Measurements from ENCODE around the gene FRMD7. TPM values are rescaled to one million over a fixed set of nuclear protein-coding genes. Genes with fewer than 3 reads are reported as not detected.

FRMD7 gene
- polyA plus RNA-seq, 1 donor: not detected

DNA sequence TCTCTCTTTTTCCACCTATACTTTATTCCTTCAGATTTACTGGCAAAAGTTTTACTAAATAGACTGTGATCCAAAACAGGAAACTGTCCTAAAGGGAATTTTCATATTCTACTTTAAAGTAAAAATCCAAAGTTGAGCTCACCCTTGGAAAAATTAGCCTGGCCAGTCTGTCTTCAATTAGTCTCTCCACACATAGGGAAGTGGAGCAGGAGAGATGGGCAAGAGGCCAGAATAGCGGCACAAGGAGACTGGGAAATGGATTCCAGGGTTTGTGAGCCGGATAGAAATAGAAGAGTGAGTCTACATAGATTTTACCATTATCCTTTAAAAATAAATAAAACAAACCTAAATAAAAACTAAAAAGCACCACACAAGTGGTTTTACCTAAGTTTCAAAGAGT is 16.2 kb upstream of the FRMD7 start:
- Histone ChIP-seq H3K27me3 (ENCODE audit: control insufficient read depth, insufficient read depth, low read length) (no peaks in the 10 kb centered on the region), H3K27ac (ENCODE audit: low read length) (no peak overlapping the region), H3K4me1 (ENCODE audit: control insufficient read depth, insufficient read depth, low read length) (no peaks in the 10 kb centered on the region), H3K36me3 (ENCODE audit: control insufficient read depth, insufficient read depth, low read length) (no peaks in the 10 kb centered on the region), H3K4me3 (ENCODE audit: low read length) (no peak overlapping the region), H3K9me3 (ENCODE audit: control insufficient read depth, low read depth, low read length) (no peaks in the 10 kb centered on the region)
- WGBS (ENCODE audit: insufficient coverage, low lambda C conversion rate): no CpG with 5 or more reads among the region's 2 CpGs
- no peak for DNase-seq

DNA sequence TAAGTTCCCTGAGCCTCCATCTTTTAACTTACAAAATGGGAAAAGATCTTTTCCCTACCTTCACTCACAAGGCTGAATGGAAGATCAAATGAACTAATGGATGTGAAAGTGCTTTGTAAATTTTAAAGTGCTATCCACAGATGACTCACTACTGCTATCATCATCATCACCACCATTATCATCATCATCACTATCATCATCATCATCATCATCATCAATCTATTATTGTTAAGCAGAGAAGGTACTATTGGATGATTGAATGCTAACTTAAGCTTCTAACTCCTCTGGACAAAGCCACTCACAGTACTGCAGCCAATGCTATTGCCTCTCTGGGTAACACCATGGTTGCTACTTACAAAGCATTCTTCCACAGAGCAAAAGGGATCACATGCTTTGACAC is 1.9 kb downstream of the FRMD7 start:
- Histone ChIP-seq H3K4me3 (ENCODE audit: low read length) (no peak overlapping the region), H3K27ac (ENCODE audit: low read length) (no peak overlapping the region), H3K36me3 (ENCODE audit: control insufficient read depth, insufficient read depth, low read length) (no peaks in the 10 kb centered on the region), H3K27me3 (ENCODE audit: control insufficient read depth, insufficient read depth, low read length) (no peaks in the 10 kb centered on the region), H3K9me3 (ENCODE audit: control insufficient read depth, low read depth, low read length) (no peaks in the 10 kb centered on the region), H3K4me1 (ENCODE audit: control insufficient read depth, insufficient read depth, low read length) (no peaks in the 10 kb centered on the region)
- DNase-seq: no peak

DNA sequence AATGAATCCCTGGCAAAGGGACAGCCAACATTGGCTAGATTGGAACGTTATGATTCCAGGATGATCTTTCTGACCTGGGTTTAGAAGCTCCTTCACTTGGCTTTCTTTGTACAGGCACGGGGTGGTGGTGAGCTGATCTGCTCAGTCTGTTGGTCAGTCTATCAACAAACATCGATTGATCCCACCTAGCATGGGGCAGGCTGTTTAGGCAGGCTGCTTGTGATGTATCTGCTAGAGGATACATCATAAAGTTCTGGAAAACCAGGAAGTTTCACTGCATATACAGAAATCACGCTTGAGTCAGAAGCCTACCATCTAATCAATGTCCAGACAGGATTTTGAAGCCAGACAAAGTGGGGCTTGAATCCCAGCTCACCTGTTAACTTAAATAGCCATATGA is 6.9 kb downstream of the FRMD7 start:
- no peak for DNase-seq
- no peaks in the 10 kb centered on the region for H3K36me3 ChIP-seq (ENCODE audit: control insufficient read depth, insufficient read depth, low read length)
- no CpG with 5 or more reads among the region's 4 CpGs for WGBS (ENCODE audit: insufficient coverage, low lambda C conversion rate)
- no peak overlapping the region for H3K4me3 ChIP-seq (ENCODE audit: low read length)
- no peak overlapping the region for H3K27ac ChIP-seq (ENCODE audit: low read length)
- H3K4me1 ChIP-seq (ENCODE audit: control insufficient read depth, insufficient read depth, low read length): no peaks in the 10 kb centered on the region
- H3K9me3 ChIP-seq (ENCODE audit: control insufficient read depth, low read depth, low read length): no peaks in the 10 kb centered on the region
- H3K27me3 ChIP-seq (ENCODE audit: control insufficient read depth, insufficient read depth, low read length): no peaks in the 10 kb centered on the region

DNA sequence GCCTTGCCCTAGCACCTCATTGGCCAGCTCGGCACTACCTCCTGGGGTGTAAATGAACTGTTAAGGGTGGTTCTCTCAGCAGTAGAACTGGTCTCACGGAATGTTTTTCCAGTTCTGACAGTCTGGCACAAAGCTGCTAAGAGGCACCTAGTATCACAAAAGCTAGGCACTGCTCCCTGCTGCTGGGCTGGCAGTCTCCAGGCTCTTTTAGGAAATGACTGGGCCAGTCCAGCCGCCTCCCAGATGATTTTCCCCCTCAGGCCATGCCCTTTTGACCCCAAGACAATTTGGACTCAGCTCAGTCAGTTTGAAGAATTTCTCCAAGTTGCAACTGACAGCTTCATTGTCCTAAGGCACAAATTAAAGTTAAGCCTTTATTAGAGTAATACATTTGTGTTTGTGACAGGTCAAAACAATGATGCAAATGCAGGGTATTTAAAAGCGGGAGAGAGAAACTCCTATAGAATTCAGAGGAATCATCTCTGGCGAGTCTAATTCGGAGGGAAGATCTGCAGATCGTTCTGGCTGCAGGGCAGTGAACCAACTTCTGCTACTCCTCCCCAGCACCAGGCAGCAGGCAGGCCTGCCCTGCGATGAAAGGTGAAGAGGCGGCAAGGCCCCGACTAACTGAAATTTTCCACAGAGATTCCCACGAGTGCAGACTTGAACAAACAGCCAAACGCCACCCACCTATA is 7.9 kb downstream of the FRMD7 start:
- H3K27me3 ChIP-seq (ENCODE audit: control insufficient read depth, insufficient read depth, low read length): no peaks in the 10 kb centered on the region
- H3K36me3 ChIP-seq (ENCODE audit: control insufficient read depth, insufficient read depth, low read length): no peaks in the 10 kb centered on the region
- no peak overlapping the region for H3K27ac ChIP-seq (ENCODE audit: low read length)
- H3K4me1 ChIP-seq (ENCODE audit: control insufficient read depth, insufficient read depth, low read length): no peaks in the 10 kb centered on the region
- DNase-seq: no peak
- H3K4me3 ChIP-seq (ENCODE audit: low read length): no peak overlapping the region
- no CpG with 5 or more reads among the region's 12 CpGs for WGBS (ENCODE audit: insufficient coverage, low lambda C conversion rate)
- H3K9me3 ChIP-seq (ENCODE audit: control insufficient read depth, low read depth, low read length): no peaks in the 10 kb centered on the region

DNA sequence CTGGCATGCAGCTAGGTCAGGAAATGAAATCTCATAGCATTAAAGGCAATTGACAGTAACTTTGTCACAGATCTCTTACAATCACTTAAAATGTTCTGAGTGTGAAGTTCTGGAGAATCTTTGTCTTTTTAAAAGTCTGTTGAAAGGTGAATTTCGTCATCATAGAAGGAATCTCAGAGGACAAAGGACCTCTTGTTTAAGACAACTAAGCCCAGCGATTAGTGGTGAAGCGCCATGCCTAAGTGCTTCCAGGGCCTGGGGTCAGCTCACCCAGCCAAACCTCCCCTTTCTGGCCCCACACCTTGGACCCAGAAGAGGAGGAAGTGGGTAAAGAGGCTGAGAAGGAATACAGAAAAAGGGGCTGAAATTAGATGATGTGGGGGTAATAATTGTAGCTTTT is 8.5 kb downstream of the FRMD7 start:
- no CpG with 5 or more reads among the region's 3 CpGs for WGBS (ENCODE audit: insufficient coverage, low lambda C conversion rate)
- Histone ChIP-seq H3K4me1 (ENCODE audit: control insufficient read depth, insufficient read depth, low read length) (no peaks in the 10 kb centered on the region), H3K4me3 (ENCODE audit: low read length) (no peak overlapping the region), H3K36me3 (ENCODE audit: control insufficient read depth, insufficient read depth, low read length) (no peaks in the 10 kb centered on the region), H3K27me3 (ENCODE audit: control insufficient read depth, insufficient read depth, low read length) (no peaks in the 10 kb centered on the region), H3K27ac (ENCODE audit: low read length) (no peak overlapping the region), H3K9me3 (ENCODE audit: control insufficient read depth, low read depth, low read length) (no peaks in the 10 kb centered on the region)
- DNase-seq: no peak

DNA sequence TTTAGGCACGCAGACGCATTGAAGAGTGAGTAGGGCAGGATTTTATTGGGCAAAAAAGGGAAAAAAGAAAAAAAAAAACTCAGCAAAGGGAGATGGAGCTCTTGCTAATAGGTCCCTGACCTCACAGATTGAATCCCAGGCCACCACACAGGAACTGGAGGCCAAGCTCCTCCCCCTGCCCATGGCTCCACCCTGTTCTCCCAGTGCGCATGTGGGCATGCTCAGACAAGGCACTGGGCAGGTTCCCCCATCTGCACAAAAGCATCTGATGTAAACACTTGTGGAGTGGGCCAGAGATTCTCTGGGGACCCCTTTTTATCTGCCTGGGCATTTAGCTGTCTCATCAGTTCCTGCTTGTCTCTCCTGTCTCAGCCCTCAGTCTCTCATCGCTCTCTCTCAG is 9.5 kb downstream of the FRMD7 start:
- H3K4me3 ChIP-seq (ENCODE audit: low read length): no peak overlapping the region
- no peaks in the 10 kb centered on the region for H3K36me3 ChIP-seq (ENCODE audit: control insufficient read depth, insufficient read depth, low read length)
- no peak for DNase-seq
- no peaks in the 10 kb centered on the region for H3K27me3 ChIP-seq (ENCODE audit: control insufficient read depth, insufficient read depth, low read length)
- H3K9me3 ChIP-seq (ENCODE audit: control insufficient read depth, low read depth, low read length): no peaks in the 10 kb centered on the region
- no peaks in the 10 kb centered on the region for H3K4me1 ChIP-seq (ENCODE audit: control insufficient read depth, insufficient read depth, low read length)
- no peak overlapping the region for H3K27ac ChIP-seq (ENCODE audit: low read length)
- WGBS (ENCODE audit: insufficient coverage, low lambda C conversion rate): no CpG with 5 or more reads among the region's 4 CpGs

DNA sequence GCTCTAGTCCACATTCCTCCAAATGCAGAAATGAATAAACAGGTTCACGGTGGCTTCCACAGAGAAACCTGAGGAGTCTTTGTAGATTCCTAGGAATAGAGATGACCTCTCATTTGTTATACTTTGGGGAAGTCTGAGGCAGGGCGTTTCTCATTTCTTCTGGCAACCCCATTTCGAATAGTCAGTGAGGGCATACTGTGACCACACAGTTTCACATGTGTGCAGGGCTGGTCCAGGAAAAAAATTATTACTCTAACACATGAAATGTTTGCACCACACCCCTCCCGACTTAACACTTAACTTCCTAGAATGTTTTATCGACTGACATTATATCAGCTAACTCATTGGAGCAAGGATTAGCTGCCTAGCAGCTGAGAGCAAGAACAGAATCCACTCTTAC is 12.0 kb downstream of the FRMD7 start:
- no peaks in the 10 kb centered on the region for H3K4me1 ChIP-seq (ENCODE audit: control insufficient read depth, insufficient read depth, low read length)
- H3K9me3 ChIP-seq (ENCODE audit: control insufficient read depth, low read depth, low read length): no peaks in the 10 kb centered on the region
- no peaks in the 10 kb centered on the region for H3K27me3 ChIP-seq (ENCODE audit: control insufficient read depth, insufficient read depth, low read length)
- no CpG with 5 or more reads among the region's 5 CpGs for WGBS (ENCODE audit: insufficient coverage, low lambda C conversion rate)
- no peaks in the 10 kb centered on the region for H3K36me3 ChIP-seq (ENCODE audit: control insufficient read depth, insufficient read depth, low read length)
- H3K4me3 ChIP-seq (ENCODE audit: low read length): no peak overlapping the region
- no peak overlapping the region for H3K27ac ChIP-seq (ENCODE audit: low read length)
- DNase-seq: no peak

DNA sequence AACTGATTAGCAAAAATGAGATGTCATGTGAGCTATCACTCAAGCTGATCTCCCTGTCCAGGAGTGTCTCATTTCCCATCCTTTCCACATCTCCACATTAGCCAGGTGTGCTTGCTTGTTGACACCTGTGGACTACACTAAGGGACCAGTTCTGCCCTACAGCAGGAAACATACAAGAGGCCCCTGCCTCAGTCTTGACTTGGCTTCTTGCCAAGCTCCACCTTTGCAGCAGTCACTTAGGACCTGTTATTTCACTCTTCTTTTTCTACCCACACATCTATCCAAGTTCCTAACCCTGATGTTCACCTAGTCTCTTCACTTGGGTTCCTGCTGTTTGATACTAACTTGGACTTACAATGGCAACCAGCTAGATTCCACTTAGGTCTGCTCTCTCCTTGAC is 13.2 kb downstream of the FRMD7 start:
- Histone ChIP-seq H3K27me3 (ENCODE audit: control insufficient read depth, insufficient read depth, low read length) (no peaks in the 10 kb centered on the region), H3K9me3 (ENCODE audit: control insufficient read depth, low read depth, low read length) (no peaks in the 10 kb centered on the region), H3K4me1 (ENCODE audit: control insufficient read depth, insufficient read depth, low read length) (no peaks in the 10 kb centered on the region), H3K27ac (ENCODE audit: low read length) (no peak overlapping the region), H3K36me3 (ENCODE audit: control insufficient read depth, insufficient read depth, low read length) (no peaks in the 10 kb centered on the region), H3K4me3 (ENCODE audit: low read length) (no peak overlapping the region)
- peak; percentile 25 to 29 for DNase-seq

DNA sequence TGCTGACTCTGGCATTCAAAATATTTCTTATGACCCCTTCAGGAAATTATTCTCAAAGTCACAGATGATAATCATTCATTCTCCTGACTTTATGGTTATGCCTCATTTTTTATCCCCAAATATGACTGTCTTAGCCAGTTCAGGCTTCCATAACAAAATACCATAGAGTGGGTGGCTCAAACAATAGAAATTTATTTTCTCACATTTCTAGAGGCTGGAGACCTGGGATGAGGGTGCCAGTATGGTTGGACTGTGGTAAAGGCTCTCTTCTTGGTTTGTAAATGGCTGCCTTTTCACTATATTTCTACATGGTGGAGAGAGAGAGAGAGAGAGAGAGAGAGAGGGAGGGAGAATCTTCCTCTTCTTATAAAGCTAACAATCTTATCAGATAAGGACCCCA is 20.5 kb downstream of the FRMD7 start:
- H3K9me3 ChIP-seq (ENCODE audit: control insufficient read depth, low read depth, low read length): no peaks in the 10 kb centered on the region
- H3K36me3 ChIP-seq (ENCODE audit: control insufficient read depth, insufficient read depth, low read length): no peaks in the 10 kb centered on the region
- H3K27me3 ChIP-seq (ENCODE audit: control insufficient read depth, insufficient read depth, low read length): no peaks in the 10 kb centered on the region

DNA sequence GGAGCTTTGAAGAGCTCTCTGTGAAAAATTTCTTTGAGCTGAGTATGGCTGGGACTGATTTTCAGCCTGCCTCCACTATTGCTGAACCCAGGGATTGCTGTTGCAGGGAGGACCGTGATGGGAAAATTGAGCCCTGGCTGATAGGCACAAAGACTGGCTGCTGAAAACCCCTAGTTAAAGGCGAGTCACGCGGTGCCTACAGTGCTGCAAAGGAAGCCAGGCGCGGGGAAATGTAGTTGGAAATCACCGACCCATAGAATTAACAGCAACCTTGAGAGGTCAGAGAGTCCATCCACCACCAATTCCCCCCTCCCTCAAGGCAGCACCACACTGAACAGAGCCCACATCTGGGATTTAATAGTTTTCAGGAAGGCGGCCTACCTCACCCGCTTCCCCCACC is 26.0 kb downstream of the FRMD7 start:
- H3K27ac ChIP-seq (ENCODE audit: low read length): no peak overlapping the region
- H3K27me3 ChIP-seq (ENCODE audit: control insufficient read depth, insufficient read depth, low read length): no peaks in the 10 kb centered on the region
- WGBS (ENCODE audit: insufficient coverage, low lambda C conversion rate): no CpG with 5 or more reads among the region's 9 CpGs
- no peak overlapping the region for H3K4me3 ChIP-seq (ENCODE audit: low read length)
- H3K9me3 ChIP-seq (ENCODE audit: control insufficient read depth, low read depth, low read length): no peaks in the 10 kb centered on the region
- H3K4me1 ChIP-seq (ENCODE audit: control insufficient read depth, insufficient read depth, low read length): no peaks in the 10 kb centered on the region
- H3K36me3 ChIP-seq (ENCODE audit: control insufficient read depth, insufficient read depth, low read length): no peaks in the 10 kb centered on the region
- no peak for DNase-seq

More for the DNA sequence above, 20.5 kb downstream of the FRMD7 start:
- DNase-seq: no peak
- no peak overlapping the region for H3K27ac ChIP-seq (ENCODE audit: low read length)
- H3K4me1 ChIP-seq (ENCODE audit: control insufficient read depth, insufficient read depth, low read length): no peaks in the 10 kb centered on the region
- H3K4me3 ChIP-seq (ENCODE audit: low read length): no peak overlapping the region

DNA sequence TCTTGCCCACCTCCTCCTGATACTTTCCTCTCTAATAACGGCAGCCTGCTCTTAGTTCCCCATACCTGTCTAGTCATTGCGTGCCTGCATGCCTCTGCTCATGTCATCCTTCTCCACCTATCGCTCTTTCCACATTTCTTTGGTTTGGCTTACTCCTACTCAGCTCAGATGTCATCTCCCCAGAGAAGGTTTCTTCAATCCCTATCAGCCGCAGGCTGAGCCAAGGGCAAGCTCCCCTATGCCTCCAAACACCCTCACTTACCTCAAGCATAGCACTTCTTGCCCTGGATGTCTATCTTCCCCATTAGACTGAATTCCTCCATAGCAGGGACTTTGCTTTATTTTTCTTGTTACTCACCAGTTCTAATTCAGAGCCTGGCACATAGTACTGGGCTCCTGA is 26.6 kb downstream of the FRMD7 start:
- Histone ChIP-seq H3K4me1 (ENCODE audit: control insufficient read depth, insufficient read depth, low read length) (no peaks in the 10 kb centered on the region), H3K9me3 (ENCODE audit: control insufficient read depth, low read depth, low read length) (no peaks in the 10 kb centered on the region), H3K27me3 (ENCODE audit: control insufficient read depth, insufficient read depth, low read length) (no peaks in the 10 kb centered on the region), H3K27ac (ENCODE audit: low read length) (no peak overlapping the region), H3K36me3 (ENCODE audit: control insufficient read depth, insufficient read depth, low read length) (no peaks in the 10 kb centered on the region), H3K4me3 (ENCODE audit: low read length) (no peak overlapping the region)
- DNase-seq: no peak
- 80% methylated on average over 1 of the region's 4 CpGs for WGBS (ENCODE audit: insufficient coverage, low lambda C conversion rate)
